GM12892 (cell line): Measurements from ENCODE around the gene SLC27A6.

ENCODE experiments used
- POLR2A ChIP-seq: IDR thresholded peaks from 2 replicates; pipeline ENCODE4 v1.6.1; 2011; ENCODE audit warnings: low read depth, low read length, control low read depth
- POLR2AphosphoS5 ChIP-seq: IDR thresholded peaks from 2 replicates; pipeline ENCODE4 v1.6.1; 2011; ENCODE audit warnings: low read depth, low read length, control low read depth
- TAF1 ChIP-seq: IDR thresholded peaks from 2 replicates; pipeline ENCODE4 v1.6.1; 2011; ENCODE audit warnings: low read depth, mild to moderate bottlenecking, control low read depth, low read length, borderline replicate concordance

GRCh38 chr5:128965011-128965637, at the start of gene SLC27A6:
- TF ChIP-seq POLR2AphosphoS5 = no peak
- TF ChIP-seq POLR2A = no peak
- TF ChIP-seq TAF1 = no peak
